RCC 7860 (cell line): ENCODE measurements around the gene PRDX6.
"Not testable (repeated sequence)": the region's sequence is repeated elsewhere in the genome, so short reads cannot be mapped to it uniquely, and the experiment has no call there.

Source experiments
- DNase-seq: peaks from one replicate; pipeline ENCODE4 v3.0.0-alpha.2; 2015; ENCODE audit warnings: low spot score
- FAIRE-seq: peaks from 2 replicates; lab custom pipeline; 2012; peaks lifted over from hg19 to GRCh38; lab: Jason Lieb, UNC

The PRDX6 gene

DNA sequence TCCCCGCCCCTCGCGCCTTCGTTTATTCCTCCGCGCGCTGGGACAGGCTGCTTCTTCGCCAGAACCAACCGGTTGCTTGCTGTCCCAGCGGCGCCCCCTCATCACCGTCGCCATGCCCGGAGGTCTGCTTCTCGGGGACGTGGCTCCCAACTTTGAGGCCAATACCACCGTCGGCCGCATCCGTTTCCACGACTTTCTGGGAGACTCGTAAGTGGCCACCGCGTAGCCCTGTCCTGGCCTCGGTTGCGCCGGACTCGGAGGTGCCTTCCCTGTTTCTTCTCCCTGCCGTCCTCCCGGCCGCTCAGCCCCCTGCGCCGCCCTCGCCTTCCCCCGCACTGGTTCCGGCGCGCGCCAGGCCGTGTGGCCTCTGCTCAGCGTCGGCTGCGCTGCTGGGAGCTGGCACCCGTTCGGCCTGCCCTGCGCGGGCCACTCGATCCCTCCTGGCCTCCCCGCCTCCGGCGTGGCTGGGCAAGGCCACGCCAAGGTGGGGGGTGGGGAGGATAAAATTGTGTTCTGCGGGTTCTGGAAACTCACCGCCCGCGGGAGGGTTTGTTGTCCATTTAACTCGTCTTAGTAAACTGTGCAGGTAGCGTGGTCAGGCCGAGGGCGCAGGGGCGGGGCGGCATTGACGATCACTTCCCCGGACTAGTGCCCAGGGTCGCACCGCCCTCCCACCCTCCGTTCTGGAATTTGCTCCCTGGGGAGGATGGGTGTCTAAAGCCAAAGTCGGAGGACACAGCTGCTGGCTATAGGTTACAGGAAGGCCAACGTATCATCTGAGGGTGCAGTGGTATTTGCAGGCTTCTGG, at the start of gene PRDX6:
PRDX6 (plus strand) TSS at position 50 of the 808 bp plus-strand sequence; CDS start at position 113, 63 bp downstream.
- FAIRE-seq (no peak), DNase-seq (no peak)

DNA sequence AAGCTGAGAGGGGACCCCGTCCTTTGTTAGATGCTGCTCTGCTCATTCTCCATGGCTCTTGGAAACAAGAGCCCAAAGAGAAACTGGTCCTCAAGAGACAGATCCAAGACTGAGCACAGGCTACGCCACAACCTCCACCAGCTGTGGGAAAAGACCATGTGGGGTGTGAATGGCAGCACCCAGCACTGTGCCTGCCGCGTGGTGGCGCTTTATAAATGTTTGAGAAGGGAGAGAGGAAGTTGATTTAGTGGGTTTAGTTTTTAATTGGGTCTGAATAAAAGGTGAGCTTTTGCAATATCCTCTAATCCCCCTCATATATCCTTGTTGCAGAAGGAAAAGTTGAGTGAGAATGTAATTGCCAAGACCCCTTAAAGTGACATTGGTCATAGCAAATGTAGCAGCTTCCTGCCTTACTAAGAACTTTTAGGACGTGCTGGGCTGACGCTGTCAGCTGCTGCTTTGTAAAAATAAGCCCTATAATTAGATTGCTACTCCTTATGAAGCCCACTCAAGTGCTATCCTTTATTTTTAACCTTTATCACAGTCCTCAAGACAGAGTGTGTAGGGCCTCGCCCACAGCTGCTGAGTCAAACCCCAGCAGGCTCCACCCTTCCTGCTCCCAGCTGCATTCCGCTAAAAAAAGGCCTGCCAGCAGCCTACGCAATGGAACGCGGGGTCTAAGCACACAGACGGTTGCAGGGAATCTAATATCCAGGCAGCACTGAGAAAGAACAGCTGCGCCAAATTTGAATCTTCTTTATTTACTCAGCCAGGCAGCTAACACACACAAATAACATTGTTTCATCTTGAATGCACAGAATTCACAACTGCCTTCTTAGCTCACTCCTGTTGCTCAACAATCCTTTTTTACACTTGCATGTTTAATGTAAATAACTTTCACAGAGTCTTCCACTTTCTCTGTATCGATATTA, 47.4 kb upstream of the PRDX6 start:
- FAIRE-seq: no peak
- no peak for DNase-seq

DNA sequence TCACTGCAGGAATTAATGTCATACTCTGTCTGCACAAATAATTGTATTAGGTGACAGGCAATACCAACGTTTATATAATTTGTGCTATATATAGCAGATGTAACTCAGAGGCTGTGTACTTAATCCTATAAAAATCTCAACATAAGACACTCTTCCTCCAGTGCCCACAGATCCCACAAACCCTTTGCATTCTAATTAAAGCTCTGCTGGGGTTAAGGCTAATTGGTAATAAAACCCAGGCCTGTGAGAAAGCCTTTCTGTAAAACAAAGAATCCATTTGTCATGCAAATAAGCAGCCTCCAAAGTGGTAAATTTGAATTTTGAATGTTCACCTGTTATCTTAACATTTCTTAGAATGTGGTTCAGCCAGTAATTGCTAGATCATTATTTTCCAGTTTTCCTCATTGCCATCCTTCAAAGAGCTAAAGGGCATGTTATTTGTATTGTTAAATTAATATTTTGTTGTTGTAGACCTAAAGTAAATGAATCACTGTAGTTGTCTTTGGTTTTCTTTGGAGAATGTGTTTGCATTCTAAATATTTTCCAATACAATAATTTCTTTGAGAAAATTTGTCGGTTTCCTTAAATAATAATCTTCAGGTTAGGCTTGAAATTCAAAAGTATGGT, 46.3 kb upstream of the PRDX6 start:
- DNase-seq (no peak), FAIRE-seq (no peak)

- DNase-seq (peak; percentile 60), FAIRE-seq (peak; percentile 35)
Observed at GRCh38 chr1:173431304-173432045, 45.7 kb upstream of the PRDX6 start.

GRCh38 chr1:173432331-173432730, 44.8 kb upstream of the PRDX6 start:
- no peak for DNase-seq
- FAIRE-seq: no peak

DNA sequence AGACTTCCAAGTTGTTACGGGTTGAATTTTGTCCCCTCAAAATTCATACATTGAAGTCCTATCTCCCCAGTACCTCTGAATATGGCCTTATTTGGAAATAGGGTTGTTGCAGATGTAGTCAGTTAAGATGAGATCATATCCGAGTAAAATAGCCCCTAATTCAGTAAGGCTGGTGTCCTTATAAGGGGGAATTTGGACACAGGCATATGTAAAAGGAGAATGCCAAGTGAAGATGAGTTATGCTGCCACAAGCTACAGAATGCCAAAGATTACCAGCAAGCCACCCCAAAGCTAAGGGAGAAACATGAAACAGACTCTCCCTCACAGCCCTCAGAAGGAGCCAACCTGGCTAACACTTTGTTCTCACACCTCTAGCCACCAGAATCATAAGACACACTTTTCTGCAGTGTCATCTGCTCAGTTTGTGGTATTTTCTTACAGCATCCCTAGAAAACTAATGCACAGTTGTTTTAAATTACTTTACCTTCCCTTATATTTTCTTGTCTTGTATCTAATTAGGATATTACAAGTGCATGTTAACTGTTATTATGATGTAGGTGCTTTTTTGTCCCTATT, 43.3 kb upstream of the PRDX6 start:
- FAIRE-seq: no peak
- DNase-seq: no peak

- DNase-seq (no peak), FAIRE-seq (no peak)
Observed at GRCh38 chr1:173436841-173437428, 40.2 kb upstream of the PRDX6 start.

GRCh38 chr1:173438675-173439074, 38.5 kb upstream of the PRDX6 start:
- FAIRE-seq: no peak

DNA sequence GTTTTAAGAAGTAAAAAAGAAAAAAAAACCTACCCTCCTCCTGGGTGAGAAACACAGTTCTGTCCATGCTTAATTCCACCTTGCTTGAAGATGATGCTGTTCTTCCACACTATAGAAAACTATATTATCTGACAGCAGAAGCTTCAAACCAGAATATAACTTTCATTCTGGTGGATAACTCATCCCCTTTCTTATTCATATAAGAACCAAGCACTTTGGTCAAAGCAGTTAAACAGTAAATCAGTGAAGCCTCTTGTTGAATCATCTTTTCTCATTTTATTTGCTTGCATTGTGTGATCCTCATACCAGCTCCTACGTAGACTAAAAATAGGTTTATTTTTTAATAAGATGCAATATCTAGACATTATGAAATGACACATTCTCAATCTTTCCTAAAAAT, 36.7 kb upstream of the PRDX6 start:
- no peak for FAIRE-seq
- DNase-seq: no peak

More at GRCh38 chr1:173438675-173439074, 38.5 kb upstream of the PRDX6 start:
- no peak for DNase-seq

- FAIRE-seq (no peak), DNase-seq (no peak)
Observed at GRCh38 chr1:173444757-173445156, 32.4 kb upstream of the PRDX6 start.

- DNase-seq (no peak), FAIRE-seq (no peak)
Observed at GRCh38 chr1:173445164-173445563, 32.0 kb upstream of the PRDX6 start.

GRCh38 chr1:173445656-173446055, 31.5 kb upstream of the PRDX6 start:
- no peak for DNase-seq
- FAIRE-seq: no peak

- no peak for FAIRE-seq
- DNase-seq: no peak
Observed at GRCh38 chr1:173447224-173447623, 29.9 kb upstream of the PRDX6 start.

DNA sequence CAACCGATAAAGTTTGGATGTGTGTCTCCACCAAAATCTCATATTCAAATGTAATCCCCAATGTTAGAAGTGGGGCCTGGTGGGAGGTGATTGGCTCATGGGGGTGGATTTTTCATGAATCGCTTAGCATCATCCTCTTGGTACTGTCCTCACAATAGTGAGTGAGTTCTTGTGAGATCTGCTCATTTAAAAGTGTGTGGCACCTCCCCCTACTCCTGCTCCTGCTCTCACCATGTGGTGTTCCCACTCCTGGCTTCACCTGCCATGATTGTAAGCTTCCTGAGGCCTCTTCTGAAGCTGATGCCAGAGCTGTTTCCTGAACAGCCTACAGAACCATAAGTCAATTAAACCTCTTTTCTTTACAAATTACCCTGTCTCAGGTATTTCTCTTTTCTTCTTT, 28.2 kb upstream of the PRDX6 start:
- FAIRE-seq (no peak), DNase-seq (no peak)

GRCh38 chr1:173451981-173452380, 25.2 kb upstream of the PRDX6 start:
- DNase-seq (no peak), FAIRE-seq (no peak)

- DNase-seq (no peak), FAIRE-seq (no peak)
Observed at GRCh38 chr1:173453982-173454381, 23.2 kb upstream of the PRDX6 start.

- no peak for DNase-seq
- no peak for FAIRE-seq
Observed at GRCh38 chr1:173454966-173455524, 22.1 kb upstream of the PRDX6 start.

DNA sequence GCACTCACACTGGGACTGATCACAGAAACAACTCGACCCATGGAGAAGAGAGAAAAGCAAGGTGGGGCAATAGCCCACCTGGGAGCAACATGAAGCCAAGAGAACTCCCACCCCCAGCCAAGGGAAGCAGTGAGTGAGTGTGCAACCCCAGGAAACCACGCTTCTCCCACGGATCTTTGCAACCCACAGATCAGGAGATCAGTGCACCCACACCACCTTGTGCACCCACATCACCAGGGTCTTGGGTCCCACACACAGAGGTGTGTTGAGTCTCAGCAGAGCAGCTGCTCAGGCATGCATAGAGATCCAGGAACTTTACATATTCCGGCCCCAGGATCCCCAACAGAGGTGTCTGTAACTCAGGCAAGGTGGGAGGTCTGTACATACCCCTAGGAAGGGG, 17.2 kb upstream of the PRDX6 start:
- no peak for FAIRE-seq

GRCh38 chr1:173462666-173463065, 14.5 kb upstream of the PRDX6 start:
- not testable (repeated sequence) for DNase-seq, FAIRE-seq

More for the DNA sequence above, 17.2 kb upstream of the PRDX6 start:
- DNase-seq: no peak
